Measurements from ENCODE around the gene NCR2. TPM values are rescaled to one million over a fixed set of nuclear protein-coding genes. Genes with fewer than 3 reads are reported as not detected.

NCR2 gene
- total RNA-seq, 1 experiment from 2014 or later = not detected

GRCh38 chr6:41294214-41294872, 41.1 kb upstream of the NCR2 start:
- intact Hi-C loops (cut with micrococcal nuclease) = no loop called here
- Histone ChIP-seq H3K4me1 (ENCODE audit: control insufficient read depth in 1 of 2, insufficient read depth in 2 of 2, low read length in 2 of 2) (no peaks in the 10 kb centered on the region), H3K9me2 (ENCODE audit: insufficient read depth) (no peaks in the 10 kb centered on the region; the same call in 1 of the 2 replicates), H3K27me3 (ENCODE audit: insufficient read depth, low read length) (no peaks in the 10 kb centered on the region), H3K9me3 (ENCODE audit: control insufficient read depth in 1 of 2, insufficient read depth in 1 of 2, low read depth in 1 of 2, low read length in 2 of 2) (no peaks in the 10 kb centered on the region), H3K9ac (ENCODE audit: low read length) (no peak overlapping the region), H3K4me2 (ENCODE audit: low read length) (no peak overlapping the region), H3K79me2 (ENCODE audit: insufficient read depth, low read length) (no peaks in the 10 kb centered on the region), H4K20me1 (ENCODE audit: insufficient read depth) (no peaks in the 10 kb centered on the region), H3K4me3 (replicated peaks in 1 of 2; ENCODE audit: low read depth in 1 of 2, low read length in 2 of 2) (no peak overlapping the region), H2AFZ (ENCODE audit: low read depth, low read length, poor library complexity, severe bottlenecking) (no peak overlapping the region), H3K27ac (ENCODE audit: low read depth, low read length) (no peak overlapping the region), H3K36me3 (ENCODE audit: control insufficient read depth in 1 of 2, insufficient read depth in 2 of 2, low read length in 2 of 2) (no peaks in the 10 kb centered on the region)
- RAD21 ChIA-PET (ENCODE audit: low non-redundant PET in 1 of 2, low total read pairs in 2 of 2, uncharacterized antibody in 2 of 2, unreplicated experiment in 2 of 2) = no interaction called here
- CTCF ChIA-PET = no interaction called here
- DNase-seq (ENCODE audit: low read depth, low spot score) (no peak), ATAC-seq (no peak)
- TF ChIP-seq ELF1 (IDR thresholded peaks at IDR 0.05; ENCODE audit: borderline replicate concordance, low read depth) (no peak), CTCF (IDR thresholded peaks at IDR 0.05 in 2 of 3, conservative IDR thresholded peaks at IDR 0.05 in 1 of 3; ENCODE audit: borderline replicate concordance in 1 of 3, insufficient read depth in 1 of 3, low read depth in 2 of 3, low read length in 2 of 3) (no peak), TCF7L2 (IDR thresholded peaks at IDR 0.05; ENCODE audit: borderline replicate concordance, extremely low read depth, insufficient read depth, insufficient read length) (no peak), ZNF274 (IDR thresholded peaks at IDR 0.05; ENCODE audit: low read depth, low read length) (no peak), CEBPB (IDR thresholded peaks at IDR 0.05; ENCODE audit: low read depth) (no peak), MAX (IDR thresholded peaks at IDR 0.05) (no peak), ZBTB33 (IDR thresholded peaks at IDR 0.05; ENCODE audit: extremely low read depth, insufficient replicate concordance, low read length) (no peak), EZH2 (IDR thresholded peaks at IDR 0.05) (no peak), YY1 (IDR thresholded peaks at IDR 0.05; ENCODE audit: extremely low read depth, insufficient replicate concordance, low read depth, low read length) (no peak), CBX3 (IDR thresholded peaks at IDR 0.05; ENCODE audit: low read depth) (no peak), JUND (IDR thresholded peaks at IDR 0.05) (no peak), REST (IDR thresholded peaks at IDR 0.05; ENCODE audit: low read depth) (no peak), ATF3 (IDR thresholded peaks at IDR 0.05) (no peak), EGR1 (IDR thresholded peaks at IDR 0.05; ENCODE audit: low read depth) (no peak), POLR2AphosphoS5 (IDR thresholded peaks at IDR 0.05; ENCODE audit: low read depth, low read length) (no peak), RAD21 (IDR thresholded peaks at IDR 0.05; ENCODE audit: low read depth) (no peak), SRF (IDR thresholded peaks at IDR 0.05; ENCODE audit: low read depth) (no peak), POLR2A (IDR thresholded peaks at IDR 0.05; ENCODE audit: borderline replicate concordance, extremely low read depth, insufficient read depth, insufficient read length) (no peak), SIN3A (IDR thresholded peaks at IDR 0.05; ENCODE audit: low read depth) (no peak)
- POLR2A ChIA-PET = no interaction called here
- no TSS peak for BruUV-seq (replicated peaks)
